GM11168 (cell line): ENCODE results near the gene HDAC4.

Experiments used
- in situ Hi-C: fragments of 300-500 bp; cut with MboI; formaldehyde crosslinking; loops from one replicate; pipeline ENCODE4 v1.12.0; 2022; ENCODE audit warnings: low sequenced_read_pairs; ENCODE audit not compliant: unreplicated experiment

The HDAC4 gene

GRCh38 chr2:239200646-239201530, 199.9 kb downstream of the HDAC4 start:
- in situ Hi-C loops = no loop called here

GRCh38 chr2:239199041-239199768, 201.6 kb downstream of the HDAC4 start:
- in situ Hi-C loops = no loop called here

- in situ Hi-C loops = no loop called here
These were observed 202.6 kb downstream of the HDAC4 start for GRCh38 chr2:239198221-239198620.

GRCh38 chr2:239197146-239197545, 203.7 kb downstream of the HDAC4 start:
- in situ Hi-C loops = no loop called here

- in situ Hi-C loops = no loop called here
These were observed 204.3 kb downstream of the HDAC4 start for GRCh38 chr2:239196474-239197021.

GRCh38 chr2:239195992-239196391, 204.8 kb downstream of the HDAC4 start:
- in situ Hi-C loops = no loop called here

- in situ Hi-C loops = no loop called here
These were observed 205.4 kb downstream of the HDAC4 start for GRCh38 chr2:239195318-239195871.

GRCh38 chr2:239194731-239195317, 206.0 kb downstream of the HDAC4 start:
- in situ Hi-C loops = no loop called here

- in situ Hi-C loops = no loop called here
These were observed 206.7 kb downstream of the HDAC4 start for GRCh38 chr2:239193925-239194677.

GRCh38 chr2:239193401-239193811, 207.4 kb downstream of the HDAC4 start:
- in situ Hi-C loops = no loop called here

- in situ Hi-C loops = no loop called here
These were observed 207.8 kb downstream of the HDAC4 start for GRCh38 chr2:239192975-239193374.

- in situ Hi-C loops = no loop called here
These were observed 208.4 kb downstream of the HDAC4 start for GRCh38 chr2:239192456-239192855.

GRCh38 chr2:239190921-239191885, 209.6 kb downstream of the HDAC4 start:
- in situ Hi-C loops = no loop called here

GRCh38 chr2:239190361-239190760, 210.5 kb downstream of the HDAC4 start:
- in situ Hi-C loops = no loop called here

GRCh38 chr2:239189711-239190131, 211.1 kb downstream of the HDAC4 start:
- in situ Hi-C loops = no loop called here

- in situ Hi-C loops = no loop called here
These were observed 212.3 kb downstream of the HDAC4 start for GRCh38 chr2:239188536-239188935.

GRCh38 chr2:239187464-239188253, 213.2 kb downstream of the HDAC4 start:
- in situ Hi-C loops = no loop called here
